K562 (cell line): ENCODE data around the gene ACAP2. TPM values are rescaled to one million over a fixed set of nuclear protein-coding genes. Genes with fewer than 3 reads are reported as not detected.

Experiments used
- ATF7 ChIP-seq: fragments of 450-650 bp; IDR thresholded peaks from 2 replicates; pipeline ENCODE4 v1.7.1; 2014; ENCODE audit warnings: mild to moderate bottlenecking, moderate library complexity
- CHAMP1 ChIP-seq: fragments of 450-650 bp; IDR thresholded peaks from 2 replicates; pipeline ENCODE4 v1.6.1; 2016; ENCODE audit warnings: mild to moderate bottlenecking
- EGR1 ChIP-seq: fragments of 450-650 bp; conservative IDR thresholded peaks from 2 replicates; pipeline ENCODE4 v1.6.1; 2017; ENCODE audit warnings: mild to moderate bottlenecking
- MGA ChIP-seq: fragments of 450-650 bp; IDR thresholded peaks from 2 replicates; pipeline ENCODE4 v1.6.1; 2016; ENCODE audit warnings: mild to moderate bottlenecking, moderate library complexity
- RAD21 ChIP-seq, 2 experiments: fragments of 250-450 bp in 1 of 2; fragments of 450-650 bp in 1 of 2; sonication (Bioruptor Pico) in 1 of 2; formaldehyde crosslinking in 1 of 2; IDR thresholded peaks in 1 of 2; conservative IDR thresholded peaks in 1 of 2; 2 replicates each; pipeline versions ENCODE4 v1.4.0 to v1.8.0; 2020 to 2022; ENCODE audit warnings: mild to moderate bottlenecking in 2 of 2, moderate library complexity in 1 of 2
- RCOR1 ChIP-seq, 2 experiments: IDR thresholded peaks; 2 replicates each; pipeline ENCODE4 v1.6.1; 2012; ENCODE audit warnings: low read depth in 2 of 2, low read length in 2 of 2, borderline replicate concordance in 1 of 2, improper control_type of control experiment in 1 of 2
- RNF2 ChIP-seq: sonication (generic); IDR thresholded peaks from 2 replicates; pipeline ENCODE4 v1.6.1; 2016
- SMARCE1 ChIP-seq: fragments of 450-650 bp; IDR thresholded peaks from 2 replicates; pipeline ENCODE4 v1.7.1; 2016; ENCODE audit warnings: mild to moderate bottlenecking
- STAT5A ChIP-seq: IDR thresholded peaks from 2 replicates; pipeline ENCODE4 v1.6.1; 2012; ENCODE audit warnings: low read length, inconsistent platforms, borderline replicate concordance
- TFAP4 ChIP-seq: sonication (generic); formaldehyde crosslinking; IDR thresholded peaks from 2 replicates; pipeline ENCODE4 v1.8.0; 2022; ENCODE audit warnings: missing genetic modification reagents, mild to moderate bottlenecking, moderate library complexity, borderline replicate concordance
- TGIF2 ChIP-seq: sonication (generic); formaldehyde crosslinking; IDR thresholded peaks from 2 replicates; pipeline ENCODE4 v1.8.1; 2022; ENCODE audit warnings: mild to moderate bottlenecking, missing genetic modification reagents, moderate library complexity
- ZNF589 ChIP-seq: fragments of 200-800 bp; sonication (Bioruptor generic); IDR thresholded peaks from 2 replicates; pipeline ENCODE4 v1.6.1; 2016; ENCODE audit warnings: low read depth, missing genetic modification characterization, missing compliant biosample characterization
- polyA plus RNA-seq, 8 experiments: library from polyadenylated mRNA; depleted of rRNA in 4 of 8; stranded (reverse) in 5 of 8; unstranded in 3 of 8; fragments of >200 nt; fragmentation: Nextera tagmentation in 2 of 8; fragmentation: Illumina TruSeq in 1 of 8; extraction: Ambion mirVana in 2 of 8; extraction: Trizol in 1 of 8; gene quantifications; 2 replicates each; pipeline versions ENCODE4 v1.2.1 to v1.2.3, GENCODE V29; 2011 to 2014; ENCODE audit warnings: inconsistent platforms in 1 of 8, missing spikeins in 1 of 8
- total RNA-seq, 7 experiments: library from RNA; depleted of rRNA in 6 of 7; stranded (reverse); fragments of >200 nt in 6 of 7; fragmentation: Illumina TruSeq in 2 of 7; extraction: Trizol in 2 of 7; gene quantifications; 2 replicates each; pipeline versions ENCODE4 v1.2.1 to v1.2.3, GENCODE V29; 2011 to 2021; ENCODE audit warnings: low replicate concordance in 1 of 7

The ACAP2 gene
- total and polyA plus RNA-seq, 9 of the 15 experiments (the other 6 are each of a cell fraction or from before 2014, with no cell fraction given): 10.6 to 52.7 (median 34.4) TPM

GRCh38 chr3:195271410-195272243 lies 171.2 kb downstream of the ACAP2 start (continued):
- TF ChIP-seq CHAMP1 (peak; percentile 83; the same call in 1 of the 2 replicates), RCOR1 (IDR thresholded peaks at IDR 0.05; ENCODE audit: borderline replicate concordance in 1 of 2, low read depth in 2 of 2, low read length in 2 of 2) (peak in 1 of 2 experiments; percentile 51; a peak in 3 of 4 replicates), ZNF589 (peak; percentile 26; the same call in 1 of the 2 replicates), ATF7 (peak; percentile 16; the same call in 1 of the 2 replicates), TFAP4 (CRISPR knock-in tag) (peak; percentile 91), SMARCE1 (no peak), MGA (peak; percentile 81), STAT5A (no peak), EGR1 (no peak), TGIF2 (CRISPR knock-in tag) (0 out of 2 replicates have a peak, but pooled peaks have one; percentile 42), RAD21 (CRISPR knock-in tag; conservative IDR thresholded peaks at IDR 0.05 in 1 of 2, IDR thresholded peaks at IDR 0.05 in 1 of 2) (peak; percentile 98 to 99), RNF2 (0 out of 2 replicates have a peak, but pooled peaks have one; percentile 23)
